OCI-LY7 (cell line): ENCODE measurements around the gene OLFML2B.

Experiments
- CTCF ChIP-seq: fragments of 200-600 bp; sonication (generic); conservative IDR thresholded peaks from 2 replicates; pipeline ENCODE4 v1.5.1; 2014; ENCODE audit warnings: mild to moderate bottlenecking, antibody characterized with exemption, low read length, moderate library complexity, mixed read lengths
- EZH2phosphoT487 ChIP-seq: fragments of 200-600 bp; sonication (generic); IDR thresholded peaks from 2 replicates; pipeline ENCODE4 v1.6.1; 2018; ENCODE audit warnings: low read depth, borderline replicate concordance, mild to moderate bottlenecking, mixed run types, antibody characterized with exemption, low read length, moderate library complexity, mixed read lengths

GRCh38 chr1:161989786-161990185 lies 33.9 kb downstream of the OLFML2B start:
- TF ChIP-seq CTCF = no peak
- no peak for TF ChIP-seq EZH2phosphoT487
